CD4-positive, CD25-positive, alpha-beta regulatory T cell (primary cell): Measurements from ENCODE around the gene RNU4-1. TPM values are rescaled to one million over a fixed set of nuclear protein-coding genes. Genes with fewer than 3 reads are reported as not detected.
A peak's percentile ranks its signal among the peaks of the same experiment; 100 is the strongest.
"Not testable (repeated sequence)": the region's sequence is repeated elsewhere in the genome, so short reads cannot be mapped to it uniquely, and the experiment has no call there.

Experiments
- ATAC-seq, 2 donors: fragments of 150-1000 bp; cut with Tn5 transposase; one replicate each; pipeline ENCODE4 v1.10.0; 2021; ENCODE audit warnings: low read depth in 2 of 2, moderate number of reproducible peaks in 2 of 2, moderate library complexity in 1 of 2
- DNase-seq, 3 donors: peaks; one replicate each; pipeline versions ENCODE4 v3.0.0 to v3.0.0-alpha.2; 2012 to 2022; ENCODE audit warnings: mixed read lengths in 1 of 3
- H3K27ac ChIP-seq: one replicate; pipeline ENCODE4 v1.7.0; 2013; ENCODE audit warnings: mild to moderate bottlenecking, low read length; ENCODE audit not compliant: insufficient read depth, poor library complexity, severe bottlenecking
- H3K27me3 ChIP-seq: one replicate; pipeline ENCODE4 v1.7.0; 2013; ENCODE audit warnings: low read length; ENCODE audit not compliant: control insufficient read depth, insufficient read depth
- H3K36me3 ChIP-seq: one replicate; pipeline ENCODE4 v1.7.0; 2013; ENCODE audit warnings: mild to moderate bottlenecking, low read length, moderate library complexity; ENCODE audit not compliant: control insufficient read depth, insufficient read depth
- H3K4me1 ChIP-seq: 2 replicates; pipeline ENCODE4 v1.7.0; 2013; ENCODE audit warnings: mild to moderate bottlenecking, low read length; ENCODE audit not compliant: insufficient read depth, control insufficient read depth, poor library complexity, severe bottlenecking
- H3K4me3 ChIP-seq: one replicate; pipeline ENCODE4 v1.7.0; 2013; ENCODE audit warnings: low read depth, mild to moderate bottlenecking, low read length, moderate library complexity
- H3K9me3 ChIP-seq, 2 experiments: 1 replicate in 1 of 2; 2 replicates in 1 of 2; pipeline ENCODE4 v1.7.0; 2013; ENCODE audit warnings: low read length in 2 of 2, mild to moderate bottlenecking in 1 of 2, moderate library complexity in 1 of 2; ENCODE audit not compliant: control insufficient read depth in 2 of 2
- H3K27ac Mint-ChIP-seq, 3 donors: one replicate each; pipeline ENCODE4 v1.8.0; 2020 to 2022; ENCODE audit warnings: mild to moderate bottlenecking in 3 of 3, mixed read lengths in 3 of 3, moderate library complexity in 2 of 3
- H3K27me3 Mint-ChIP-seq: one replicate; pipeline ENCODE4 v1.8.0; 2022; ENCODE audit warnings: mild to moderate bottlenecking, mixed read lengths
- H3K36me3 Mint-ChIP-seq: one replicate; pipeline ENCODE4 v1.8.0; 2020; ENCODE audit warnings: mixed read lengths
- H3K4me1 Mint-ChIP-seq, 4 donors: one replicate each; pipeline ENCODE4 v1.8.0; 2020 to 2022; ENCODE audit warnings: mixed read lengths in 4 of 4, mild to moderate bottlenecking in 1 of 4
- H3K4me3 Mint-ChIP-seq, 4 donors: one replicate each; pipeline ENCODE4 v1.8.0; 2020 to 2022; ENCODE audit warnings: mild to moderate bottlenecking in 4 of 4, mixed read lengths in 4 of 4, moderate library complexity in 3 of 4
- H3K9me3 Mint-ChIP-seq, 7 donors: one replicate each; pipeline ENCODE4 v1.8.0; 2020 to 2022; ENCODE audit warnings: mixed read lengths in 7 of 7, mild to moderate bottlenecking in 3 of 7, moderate library complexity in 2 of 7
- polyA plus RNA-seq, 4 donors: library from polyadenylated mRNA; unstranded; fragments of 300-500 nt; fragmentation: Illumina TruSeq; gene quantifications; one replicate each; pipeline ENCODE4 v1.2.3, GENCODE V29; 2021
- total RNA-seq: library from RNA; stranded (reverse); gene quantifications from one replicate; pipeline ENCODE4 v1.2.3, GENCODE V29; 2022

The RNU4-1 gene
- total RNA-seq (1,793 TPM), polyA plus RNA-seq (not detected)

DNA sequence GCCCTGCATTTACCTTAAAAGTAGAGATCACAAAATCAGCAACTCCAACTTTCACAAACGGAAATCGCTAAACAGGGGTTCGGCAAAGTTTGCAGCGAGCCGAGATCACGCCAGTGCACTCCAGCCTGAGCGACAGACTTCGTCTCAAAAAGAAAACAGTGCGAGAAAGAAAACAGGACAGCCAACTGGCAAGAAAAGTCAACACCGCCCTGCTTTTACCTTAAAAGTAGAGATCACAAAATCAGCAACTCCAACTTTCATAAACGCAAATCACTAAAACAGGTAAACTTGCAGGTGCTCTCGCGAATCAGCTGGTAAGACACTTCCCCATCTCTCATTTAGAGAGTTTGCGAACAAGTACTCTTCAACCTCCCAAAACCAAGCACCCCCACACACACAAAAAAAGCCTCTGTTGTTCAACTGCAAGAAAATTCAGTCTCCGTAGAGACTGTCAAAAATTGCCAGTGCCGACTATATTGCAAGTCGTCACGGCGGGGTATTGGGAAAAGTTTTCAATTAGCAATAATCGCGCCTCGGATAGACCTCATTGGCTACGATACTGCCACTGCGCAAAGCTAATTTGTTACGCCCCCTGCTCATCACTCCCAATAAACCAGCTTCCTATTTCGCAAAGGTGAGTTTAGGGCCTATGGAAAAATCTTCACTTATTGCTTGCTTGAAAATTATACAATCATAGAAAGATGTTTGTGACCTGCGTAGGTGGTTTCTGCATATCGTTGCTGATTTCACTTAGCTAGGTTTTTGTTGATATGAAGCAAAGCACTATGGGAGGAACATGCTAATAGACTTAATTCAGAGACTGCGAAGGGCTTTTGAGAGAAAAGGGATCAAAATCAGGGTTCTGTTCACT is at the start of gene RNU4-1:
Gene RNU4-1 (minus strand): TSS at position 577 of the 871 bp plus-strand sequence.
- H3K4me1 Mint-ChIP-seq, result peaks cover 0 to 13% (median 0%) of the 10 kb centered on the region in 4 donors
- peak within 1 kb of the TSS; percentile 99 for H3K27ac ChIP-seq
- H3K4me3 Mint-ChIP-seq, result no peak within 1 kb of the TSS
- no peaks in the 10 kb centered on the region for H3K36me3 Mint-ChIP-seq
- H3K27me3 Mint-ChIP-seq, result no peaks in the 10 kb centered on the region
- H3K9me3 Mint-ChIP-seq, result no peaks in the 10 kb centered on the region
- H3K27me3 ChIP-seq, result no peaks in the 10 kb centered on the region
- no peaks in the 10 kb centered on the region for H3K9me3 ChIP-seq
- peak; percentile 36 to 42 for ATAC-seq
- DNase-seq, result peak; percentile 73 to 92 (median 91)
- no peaks in the 10 kb centered on the region for H3K36me3 ChIP-seq
- H3K4me1 ChIP-seq, result peaks cover 20% of the 10 kb centered on the region
- H3K4me3 ChIP-seq, result peak within 1 kb of the TSS; percentile 91
- H3K27ac Mint-ChIP-seq, result no peak within 1 kb of the TSS

DNA sequence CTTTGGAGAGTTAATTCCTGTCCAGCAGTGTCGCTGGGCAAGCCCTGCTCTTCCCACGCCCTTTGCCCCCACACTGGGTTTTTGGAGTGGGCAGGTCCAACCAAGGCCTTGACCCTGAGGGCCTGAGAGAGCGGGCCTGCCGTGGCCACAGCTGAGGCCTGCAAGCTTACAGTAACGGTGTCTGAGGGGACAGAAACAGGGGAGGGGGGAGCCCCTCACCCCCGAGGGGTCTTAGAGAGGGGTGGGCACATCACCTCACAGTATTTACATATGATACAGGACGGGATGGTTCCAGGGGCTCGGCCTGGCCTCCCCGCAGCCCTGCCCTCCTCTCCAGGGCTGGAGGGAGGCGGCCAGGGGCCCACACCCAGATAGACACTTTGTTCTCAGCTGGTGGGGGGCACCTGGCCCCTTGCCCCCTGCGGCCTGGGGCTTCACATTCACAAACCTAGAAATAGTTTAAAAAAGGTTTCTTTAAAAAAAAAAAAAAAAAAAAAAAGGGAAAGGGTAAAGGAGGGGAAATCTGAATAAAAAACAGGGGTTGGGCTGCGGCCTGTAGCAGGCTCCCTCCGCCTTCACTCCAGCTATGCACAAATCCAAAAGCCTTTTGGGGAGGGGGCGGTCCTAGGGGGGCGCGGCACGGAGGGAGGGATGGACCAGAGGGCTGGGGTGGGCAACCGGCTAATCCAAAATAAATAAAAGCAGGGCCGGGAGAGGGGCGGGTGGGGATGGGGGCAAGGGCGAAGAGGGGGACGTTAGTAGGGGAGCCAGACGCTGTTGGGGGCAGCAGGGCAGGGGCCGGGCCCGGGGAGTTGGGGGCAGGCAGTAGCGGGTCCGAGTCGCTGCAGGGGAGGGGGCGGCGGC is 49.4 kb upstream of the RNU4-1 start:
- Histone ChIP-seq H3K9me3 (peaks cover 3 to 7% of the 10 kb centered on the region in 2 experiments), H3K4me3 (no peak overlapping the region), H3K36me3 (no peaks in the 10 kb centered on the region), H3K27me3 (no peaks in the 10 kb centered on the region), H3K4me1 (no peaks in the 10 kb centered on the region), H3K27ac (no peak overlapping the region)
- H3K36me3 Mint-ChIP-seq, result no peaks in the 10 kb centered on the region
- peaks cover 15% of the 10 kb centered on the region for H3K27me3 Mint-ChIP-seq
- no peak overlapping the region for H3K4me3 Mint-ChIP-seq
- H3K9me3 Mint-ChIP-seq, result peaks cover 0 to 12% (median 7%) of the 10 kb centered on the region in 7 donors
- ATAC-seq, result no peak
- DNase-seq, result no peak
- H3K4me1 Mint-ChIP-seq, result no peaks in the 10 kb centered on the region
- no peak overlapping the region for H3K27ac Mint-ChIP-seq

DNA sequence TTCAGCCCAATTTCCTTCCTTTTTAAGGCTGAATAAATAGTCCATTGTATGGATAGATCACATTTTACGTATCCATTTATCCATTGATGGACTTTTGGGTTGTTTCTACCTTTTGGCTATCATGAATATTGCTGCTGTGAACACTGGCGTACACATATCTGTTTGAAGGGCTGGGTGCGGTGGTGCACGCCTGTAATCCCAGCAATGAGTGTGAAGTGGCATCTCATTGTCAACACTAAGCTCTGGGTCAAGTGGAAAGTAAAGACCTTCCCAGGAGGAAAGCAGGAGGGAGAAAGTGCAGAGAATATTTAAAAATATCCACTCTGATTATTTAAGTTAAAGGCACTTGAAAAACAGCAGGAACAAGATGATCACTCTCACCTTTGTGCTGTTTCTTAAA is 46.2 kb upstream of the RNU4-1 start:
- Histone ChIP-seq H3K27ac (no peak overlapping the region), H3K36me3 (no peaks in the 10 kb centered on the region), H3K4me1 (no peaks in the 10 kb centered on the region), H3K4me3 (no peak overlapping the region), H3K9me3 (peaks cover 5 to 14% of the 10 kb centered on the region in 2 experiments), H3K27me3 (no peaks in the 10 kb centered on the region)
- no peaks in the 10 kb centered on the region for H3K4me1 Mint-ChIP-seq
- H3K4me3 Mint-ChIP-seq, result no peak overlapping the region
- no peak overlapping the region for H3K27ac Mint-ChIP-seq
- H3K27me3 Mint-ChIP-seq, result peaks cover 9% of the 10 kb centered on the region
- ATAC-seq (no peak), DNase-seq (no peak)
- peaks cover 4 to 19% (median 9%) of the 10 kb centered on the region in 7 donors for H3K9me3 Mint-ChIP-seq
- H3K36me3 Mint-ChIP-seq, result peaks cover 3% of the 10 kb centered on the region

DNA sequence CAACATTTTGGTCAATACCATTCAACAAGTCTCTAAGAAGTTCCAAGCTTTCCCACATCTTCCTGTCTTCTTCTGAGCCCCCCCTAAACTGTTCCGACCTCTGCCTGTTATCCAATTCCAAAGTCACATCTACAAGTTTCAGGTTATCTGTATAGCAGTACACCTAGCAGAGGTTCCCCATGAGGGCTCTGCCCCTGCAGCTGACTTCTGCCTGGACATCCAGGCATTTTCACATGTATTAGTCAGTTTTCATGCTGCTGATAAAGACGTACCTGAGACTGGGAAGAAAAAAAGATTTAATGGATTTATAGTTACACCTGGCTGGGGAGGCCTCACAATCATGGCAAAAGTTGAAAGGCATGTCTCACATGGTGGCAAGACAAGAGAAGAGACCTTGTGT is 44.7 kb upstream of the RNU4-1 start:
- H3K27ac Mint-ChIP-seq, result no peak overlapping the region
- peaks cover 5 to 14% of the 10 kb centered on the region in 2 experiments for H3K9me3 ChIP-seq
- no peaks in the 10 kb centered on the region for H3K27me3 ChIP-seq
- peaks cover 16% of the 10 kb centered on the region for H3K27me3 Mint-ChIP-seq
- ATAC-seq (no peak), DNase-seq (no peak)
- H3K36me3 Mint-ChIP-seq, result peaks cover 3% of the 10 kb centered on the region
- H3K27ac ChIP-seq, result no peak overlapping the region
- no peak overlapping the region for H3K4me3 ChIP-seq
- no peak overlapping the region for H3K4me3 Mint-ChIP-seq
- peaks cover 4 to 19% (median 9%) of the 10 kb centered on the region in 7 donors for H3K9me3 Mint-ChIP-seq
- no peaks in the 10 kb centered on the region for H3K4me1 ChIP-seq
- H3K36me3 ChIP-seq, result no peaks in the 10 kb centered on the region
- H3K4me1 Mint-ChIP-seq, result no peaks in the 10 kb centered on the region

DNA sequence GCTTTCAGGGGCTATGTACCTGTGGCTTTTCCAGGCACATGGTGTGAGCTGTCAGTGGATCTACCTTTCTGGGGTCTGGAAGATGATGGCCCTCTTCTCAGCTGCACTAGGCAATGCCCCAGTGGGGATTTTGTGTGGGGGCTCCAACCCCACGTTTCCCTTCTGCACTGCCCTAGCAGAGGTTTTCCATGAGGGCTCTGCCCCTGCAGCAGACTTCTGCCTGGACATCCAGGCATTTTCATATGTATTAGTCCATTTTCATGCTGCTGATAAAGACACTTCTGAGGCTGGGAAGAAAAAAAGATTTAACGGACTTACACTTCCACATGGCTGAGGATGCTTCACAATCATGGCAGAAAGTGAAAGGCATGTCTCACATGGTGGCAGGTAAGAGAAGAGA is 43.4 kb upstream of the RNU4-1 start:
- not testable (repeated sequence) for H3K4me1 Mint-ChIP-seq, H3K36me3 ChIP-seq, H3K36me3 Mint-ChIP-seq, H3K27ac Mint-ChIP-seq, H3K4me3 ChIP-seq, ATAC-seq, H3K27ac ChIP-seq, H3K27me3 ChIP-seq, DNase-seq, H3K4me1 ChIP-seq, H3K4me3 Mint-ChIP-seq
- Mint-ChIP-seq H3K9me3 (peaks cover 4 to 19% (median 9%) of the 10 kb centered on the region in 7 donors), H3K27me3 (peaks cover 16% of the 10 kb centered on the region)
- peaks cover 5 to 14% of the 10 kb centered on the region in 2 experiments for H3K9me3 ChIP-seq

DNA sequence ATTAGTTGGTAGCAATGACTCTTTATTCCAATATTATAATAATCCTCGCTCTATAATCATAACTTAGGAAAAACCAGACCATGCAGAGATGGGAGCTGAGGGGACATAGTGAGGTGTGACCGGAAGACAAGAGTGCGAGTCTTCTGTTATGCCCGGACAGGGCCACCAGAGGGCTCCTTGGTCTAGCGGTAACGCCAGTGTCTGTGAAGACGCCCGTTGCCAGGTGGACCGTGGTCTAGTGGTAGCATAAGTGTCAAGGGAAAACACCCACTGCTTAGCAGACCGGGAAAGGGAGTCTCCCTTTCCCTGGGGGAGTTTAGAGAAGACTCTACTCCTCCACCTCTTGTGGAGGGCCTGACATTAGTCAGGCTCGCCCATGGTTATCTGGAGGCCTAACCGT is 42.4 kb upstream of the RNU4-1 start:
- DNase-seq, result peak in 1 of 3 donors; percentile 13
- ATAC-seq, H3K27me3 ChIP-seq, H3K36me3 Mint-ChIP-seq, H3K4me1 Mint-ChIP-seq, H3K27ac Mint-ChIP-seq, H3K4me3 ChIP-seq, H3K4me3 Mint-ChIP-seq, H3K4me1 ChIP-seq, H3K36me3 ChIP-seq, H3K27ac ChIP-seq: not testable (repeated sequence)
- Mint-ChIP-seq H3K9me3 (peaks cover 4 to 19% (median 9%) of the 10 kb centered on the region in 7 donors), H3K27me3 (peaks cover 16% of the 10 kb centered on the region)
- H3K9me3 ChIP-seq, result peaks cover 5 to 14% of the 10 kb centered on the region in 2 experiments

DNA sequence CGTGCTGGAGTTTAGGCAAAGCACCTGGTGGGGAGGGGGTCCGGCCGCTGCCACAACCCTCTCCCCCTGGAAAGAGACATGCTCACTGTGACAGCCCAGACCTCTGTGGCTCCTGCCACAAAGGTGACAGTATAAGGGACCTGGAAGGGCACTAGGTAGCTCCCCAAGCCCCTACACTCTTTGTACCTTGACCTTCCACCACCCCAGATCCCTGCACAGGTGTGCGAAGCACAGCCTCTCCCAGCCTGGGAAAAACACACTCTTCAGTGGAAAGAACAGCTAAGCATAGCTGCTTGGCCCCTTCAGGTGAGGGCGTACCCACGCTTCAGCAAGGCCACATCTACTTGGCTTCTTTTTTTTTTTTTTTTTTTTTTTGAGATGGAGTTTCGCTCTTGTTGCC is 39.5 kb upstream of the RNU4-1 start:
- Mint-ChIP-seq H3K4me3 (no peak overlapping the region), H3K36me3 (peaks cover 3% of the 10 kb centered on the region), H3K9me3 (peaks cover 0 to 10% (median 4%) of the 10 kb centered on the region in 7 donors), H3K27me3 (peaks cover 29% of the 10 kb centered on the region), H3K4me1 (no peaks in the 10 kb centered on the region), H3K27ac (no peak overlapping the region)
- DNase-seq (no peak), ATAC-seq (no peak)
- no peak overlapping the region for H3K4me3 ChIP-seq
- no peaks in the 10 kb centered on the region for H3K4me1 ChIP-seq
- H3K27ac ChIP-seq, result no peak overlapping the region
- no peaks in the 10 kb centered on the region for H3K27me3 ChIP-seq
- peaks cover 4 to 9% of the 10 kb centered on the region in 2 experiments for H3K9me3 ChIP-seq
- no peaks in the 10 kb centered on the region for H3K36me3 ChIP-seq
